ENCODE results near the gene ERMAP. TPM values are rescaled to one million over a fixed set of nuclear protein-coding genes. Genes with fewer than 3 reads are reported as not detected.

The ERMAP gene
- total and polyA plus RNA-seq, 2 of the 8 experiments (the other 6 are each of a cell fraction or from before 2014, with no cell fraction given) = 2.5 to 3.9 TPM

GRCh38 chr1:42835422-42835821 is 18.5 kb downstream of the ERMAP start (continued):
- TF ChIP-seq, protein P1, sequence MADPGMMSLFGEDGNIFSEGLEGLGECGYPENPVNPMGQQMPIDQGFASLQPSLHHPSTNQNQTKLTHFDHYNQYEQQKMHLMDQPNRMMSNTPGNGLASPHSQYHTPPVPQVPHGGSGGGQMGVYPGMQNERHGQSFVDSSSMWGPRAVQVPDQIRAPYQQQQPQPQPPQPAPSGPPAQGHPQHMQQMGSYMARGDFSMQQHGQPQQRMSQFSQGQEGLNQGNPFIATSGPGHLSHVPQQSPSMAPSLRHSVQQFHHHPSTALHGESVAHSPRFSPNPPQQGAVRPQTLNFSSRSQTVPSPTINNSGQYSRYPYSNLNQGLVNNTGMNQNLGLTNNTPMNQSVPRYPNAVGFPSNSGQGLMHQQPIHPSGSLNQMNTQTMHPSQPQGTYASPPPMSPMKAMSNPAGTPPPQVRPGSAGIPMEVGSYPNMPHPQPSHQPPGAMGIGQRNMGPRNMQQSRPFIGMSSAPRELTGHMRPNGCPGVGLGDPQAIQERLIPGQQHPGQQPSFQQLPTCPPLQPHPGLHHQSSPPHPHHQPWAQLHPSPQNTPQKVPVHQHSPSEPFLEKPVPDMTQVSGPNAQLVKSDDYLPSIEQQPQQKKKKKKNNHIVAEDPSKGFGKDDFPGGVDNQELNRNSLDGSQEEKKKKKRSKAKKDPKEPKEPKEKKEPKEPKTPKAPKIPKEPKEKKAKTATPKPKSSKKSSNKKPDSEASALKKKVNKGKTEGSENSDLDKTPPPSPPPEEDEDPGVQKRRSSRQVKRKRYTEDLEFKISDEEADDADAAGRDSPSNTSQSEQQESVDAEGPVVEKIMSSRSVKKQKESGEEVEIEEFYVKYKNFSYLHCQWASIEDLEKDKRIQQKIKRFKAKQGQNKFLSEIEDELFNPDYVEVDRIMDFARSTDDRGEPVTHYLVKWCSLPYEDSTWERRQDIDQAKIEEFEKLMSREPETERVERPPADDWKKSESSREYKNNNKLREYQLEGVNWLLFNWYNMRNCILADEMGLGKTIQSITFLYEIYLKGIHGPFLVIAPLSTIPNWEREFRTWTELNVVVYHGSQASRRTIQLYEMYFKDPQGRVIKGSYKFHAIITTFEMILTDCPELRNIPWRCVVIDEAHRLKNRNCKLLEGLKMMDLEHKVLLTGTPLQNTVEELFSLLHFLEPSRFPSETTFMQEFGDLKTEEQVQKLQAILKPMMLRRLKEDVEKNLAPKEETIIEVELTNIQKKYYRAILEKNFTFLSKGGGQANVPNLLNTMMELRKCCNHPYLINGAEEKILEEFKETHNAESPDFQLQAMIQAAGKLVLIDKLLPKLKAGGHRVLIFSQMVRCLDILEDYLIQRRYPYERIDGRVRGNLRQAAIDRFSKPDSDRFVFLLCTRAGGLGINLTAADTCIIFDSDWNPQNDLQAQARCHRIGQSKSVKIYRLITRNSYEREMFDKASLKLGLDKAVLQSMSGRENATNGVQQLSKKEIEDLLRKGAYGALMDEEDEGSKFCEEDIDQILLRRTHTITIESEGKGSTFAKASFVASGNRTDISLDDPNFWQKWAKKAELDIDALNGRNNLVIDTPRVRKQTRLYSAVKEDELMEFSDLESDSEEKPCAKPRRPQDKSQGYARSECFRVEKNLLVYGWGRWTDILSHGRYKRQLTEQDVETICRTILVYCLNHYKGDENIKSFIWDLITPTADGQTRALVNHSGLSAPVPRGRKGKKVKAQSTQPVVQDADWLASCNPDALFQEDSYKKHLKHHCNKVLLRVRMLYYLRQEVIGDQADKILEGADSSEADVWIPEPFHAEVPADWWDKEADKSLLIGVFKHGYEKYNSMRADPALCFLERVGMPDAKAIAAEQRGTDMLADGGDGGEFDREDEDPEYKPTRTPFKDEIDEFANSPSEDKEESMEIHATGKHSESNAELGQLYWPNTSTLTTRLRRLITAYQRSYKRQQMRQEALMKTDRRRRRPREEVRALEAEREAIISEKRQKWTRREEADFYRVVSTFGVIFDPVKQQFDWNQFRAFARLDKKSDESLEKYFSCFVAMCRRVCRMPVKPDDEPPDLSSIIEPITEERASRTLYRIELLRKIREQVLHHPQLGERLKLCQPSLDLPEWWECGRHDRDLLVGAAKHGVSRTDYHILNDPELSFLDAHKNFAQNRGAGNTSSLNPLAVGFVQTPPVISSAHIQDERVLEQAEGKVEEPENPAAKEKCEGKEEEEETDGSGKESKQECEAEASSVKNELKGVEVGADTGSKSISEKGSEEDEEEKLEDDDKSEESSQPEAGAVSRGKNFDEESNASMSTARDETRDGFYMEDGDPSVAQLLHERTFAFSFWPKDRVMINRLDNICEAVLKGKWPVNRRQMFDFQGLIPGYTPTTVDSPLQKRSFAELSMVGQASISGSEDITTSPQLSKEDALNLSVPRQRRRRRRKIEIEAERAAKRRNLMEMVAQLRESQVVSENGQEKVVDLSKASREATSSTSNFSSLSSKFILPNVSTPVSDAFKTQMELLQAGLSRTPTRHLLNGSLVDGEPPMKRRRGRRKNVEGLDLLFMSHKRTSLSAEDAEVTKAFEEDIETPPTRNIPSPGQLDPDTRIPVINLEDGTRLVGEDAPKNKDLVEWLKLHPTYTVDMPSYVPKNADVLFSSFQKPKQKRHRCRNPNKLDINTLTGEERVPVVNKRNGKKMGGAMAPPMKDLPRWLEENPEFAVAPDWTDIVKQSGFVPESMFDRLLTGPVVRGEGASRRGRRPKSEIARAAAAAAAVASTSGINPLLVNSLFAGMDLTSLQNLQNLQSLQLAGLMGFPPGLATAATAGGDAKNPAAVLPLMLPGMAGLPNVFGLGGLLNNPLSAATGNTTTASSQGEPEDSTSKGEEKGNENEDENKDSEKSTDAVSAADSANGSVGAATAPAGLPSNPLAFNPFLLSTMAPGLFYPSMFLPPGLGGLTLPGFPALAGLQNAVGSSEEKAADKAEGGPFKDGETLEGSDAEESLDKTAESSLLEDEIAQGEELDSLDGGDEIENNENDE (IDR thresholded peaks at IDR 0.05; ENCODE audit: insufficient replicate concordance, low read length) = no peak
- no peak for TF ChIP-seq HDAC2 (IDR thresholded peaks at IDR 0.05; ENCODE audit: borderline replicate concordance in 1 of 2, low read depth in 2 of 2, low read length in 2 of 2)
- TF ChIP-seq TAF7 (optimal IDR thresholded peaks at IDR 0.05; ENCODE audit: borderline replicate concordance, low read depth, low read length) = no peak

Data from H1 (cell line).